Measurements from ENCODE around the gene PSMD3.
"Not testable (repeated sequence)": the region's sequence is repeated elsewhere in the genome, so short reads cannot be mapped to it uniquely, and the experiment has no call there.

Gene PSMD3

GRCh38 chr17:40001335-40001734 is 20.7 kb downstream of the PSMD3 start:
- H3K36me3 Mint-ChIP-seq, result peaks cover 23% of the 10 kb centered on the region
- not testable (repeated sequence) for H3K27me3 Mint-ChIP-seq, H3K4me1 Mint-ChIP-seq, ATAC-seq, H3K27ac Mint-ChIP-seq, H3K9me3 Mint-ChIP-seq, H3K4me3 Mint-ChIP-seq

DNA sequence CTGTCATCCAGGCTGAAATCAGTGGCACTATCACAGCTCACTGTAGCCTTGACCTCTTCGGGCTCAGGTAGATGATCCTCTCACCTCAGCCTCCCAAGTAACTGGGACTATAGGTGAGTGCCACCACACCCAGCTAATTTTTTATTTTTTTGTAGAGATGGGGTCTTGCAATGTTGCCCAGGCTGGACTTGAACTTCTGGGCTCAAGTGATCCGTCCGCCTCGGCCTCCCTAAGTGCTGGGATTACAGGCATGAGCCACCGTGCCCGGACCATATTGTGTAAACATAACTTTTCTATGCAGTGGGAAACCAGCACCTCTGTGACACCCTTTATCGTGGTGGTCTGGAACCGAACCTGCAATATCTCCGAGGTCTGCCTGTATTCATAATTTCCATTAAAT is 23.5 kb downstream of the PSMD3 start:
- Mint-ChIP-seq H3K9me3 (no peaks in the 10 kb centered on the region), H3K27ac (no peak overlapping the region), H3K27me3 (no peaks in the 10 kb centered on the region), H3K4me1 (no peaks in the 10 kb centered on the region), H3K4me3 (no peak overlapping the region), H3K36me3 (no peaks in the 10 kb centered on the region)
- no peak for ATAC-seq

DNA sequence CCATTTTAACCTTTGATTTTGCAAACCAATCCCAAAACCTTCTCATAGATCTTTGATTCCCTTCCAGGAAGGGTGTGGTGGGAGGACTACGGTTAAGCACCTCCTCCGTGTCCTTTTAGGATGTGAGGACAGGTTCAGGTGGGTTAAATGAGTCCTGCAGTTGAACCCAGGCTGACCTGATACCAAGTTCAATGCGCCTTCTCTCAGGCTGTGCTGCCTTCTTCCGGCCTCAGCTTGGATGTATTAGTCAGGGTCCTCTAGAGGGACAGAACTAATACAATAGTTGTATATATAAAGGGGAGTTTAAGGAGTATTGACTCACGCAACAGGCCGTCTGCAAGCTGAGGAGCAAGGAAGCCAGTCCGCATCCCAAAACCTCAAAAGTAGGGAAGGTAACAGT is 24.1 kb downstream of the PSMD3 start:
- Mint-ChIP-seq H3K27ac (no peak overlapping the region), H3K36me3 (no peaks in the 10 kb centered on the region), H3K4me1 (no peaks in the 10 kb centered on the region), H3K27me3 (no peaks in the 10 kb centered on the region), H3K9me3 (no peaks in the 10 kb centered on the region), H3K4me3 (no peak overlapping the region)
- ATAC-seq, result no peak

DNA sequence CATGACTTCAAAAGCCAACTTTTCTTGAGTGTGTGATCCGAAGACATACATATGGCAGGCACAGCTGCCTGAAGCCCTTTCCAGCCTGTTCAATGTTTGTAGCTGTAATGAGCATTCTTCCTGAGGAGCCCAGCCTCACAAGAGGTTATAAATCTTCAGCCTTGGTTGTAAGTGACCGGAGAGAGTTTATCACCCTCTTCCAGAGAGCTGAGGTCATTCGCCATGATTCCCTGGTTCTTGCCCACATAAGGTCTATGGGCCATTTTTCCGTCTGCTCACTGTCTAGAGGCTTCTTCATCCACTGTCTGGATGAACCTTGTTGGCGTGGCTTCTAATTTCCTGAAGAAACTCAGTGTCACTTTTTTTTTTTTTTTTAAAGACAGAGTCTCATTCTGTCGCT is 24.9 kb downstream of the PSMD3 start:
- ATAC-seq, result no peak
- Mint-ChIP-seq H3K4me3 (no peak overlapping the region), H3K36me3 (no peaks in the 10 kb centered on the region), H3K27me3 (no peaks in the 10 kb centered on the region), H3K9me3 (no peaks in the 10 kb centered on the region), H3K27ac (no peak overlapping the region), H3K4me1 (no peaks in the 10 kb centered on the region)

GRCh38 chr17:40010946-40011500 is 30.4 kb downstream of the PSMD3 start:
- H3K36me3 Mint-ChIP-seq, H3K4me1 Mint-ChIP-seq, H3K27ac Mint-ChIP-seq, H3K4me3 Mint-ChIP-seq, H3K9me3 Mint-ChIP-seq, ATAC-seq: not testable (repeated sequence)
- H3K27me3 Mint-ChIP-seq, result peaks cover 16% of the 10 kb centered on the region

GRCh38 chr17:40012017-40012647 is 31.5 kb downstream of the PSMD3 start:
- H3K27me3 Mint-ChIP-seq, result peaks cover 16% of the 10 kb centered on the region
- H3K9me3 Mint-ChIP-seq, H3K36me3 Mint-ChIP-seq, H3K27ac Mint-ChIP-seq, H3K4me1 Mint-ChIP-seq, ATAC-seq, H3K4me3 Mint-ChIP-seq: not testable (repeated sequence)

DNA sequence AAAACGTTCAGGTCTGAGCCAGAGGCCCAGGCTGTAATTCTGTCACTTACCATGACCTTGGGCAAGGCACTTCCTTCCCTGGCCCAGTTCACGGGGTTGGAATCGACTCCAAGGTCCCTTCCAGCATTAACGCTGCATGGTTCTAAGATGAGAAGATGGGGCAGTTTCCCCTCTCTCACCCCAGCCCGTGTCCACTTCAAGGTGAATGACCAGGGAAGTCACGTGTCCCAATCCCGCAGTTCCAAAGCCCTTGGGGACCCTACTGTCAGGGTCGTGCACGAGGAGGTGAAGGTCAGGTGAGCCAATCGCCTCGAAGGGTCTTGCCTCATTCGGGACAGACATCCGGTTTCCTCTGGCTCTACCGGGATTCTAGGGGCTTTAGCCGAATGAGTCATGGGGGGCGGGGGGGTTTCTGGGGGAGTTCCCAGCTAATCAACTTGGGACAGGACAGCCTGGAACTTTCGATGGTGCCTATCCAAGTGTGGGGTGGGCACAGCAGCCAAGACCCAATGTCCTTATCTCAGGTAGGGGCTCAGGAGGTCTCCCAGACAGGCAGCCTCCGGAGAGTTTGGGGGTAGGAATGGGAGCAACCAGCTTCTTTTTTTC is 33.9 kb downstream of the PSMD3 start:
- H3K27me3 Mint-ChIP-seq, result peaks cover 16% of the 10 kb centered on the region
- no peak overlapping the region for H3K27ac Mint-ChIP-seq
- ATAC-seq, result no peak
- H3K36me3 Mint-ChIP-seq, result peaks cover 14% of the 10 kb centered on the region
- H3K4me1 Mint-ChIP-seq, result peaks cover 8% of the 10 kb centered on the region
- no peak overlapping the region for H3K4me3 Mint-ChIP-seq
- no peaks in the 10 kb centered on the region for H3K9me3 Mint-ChIP-seq

DNA sequence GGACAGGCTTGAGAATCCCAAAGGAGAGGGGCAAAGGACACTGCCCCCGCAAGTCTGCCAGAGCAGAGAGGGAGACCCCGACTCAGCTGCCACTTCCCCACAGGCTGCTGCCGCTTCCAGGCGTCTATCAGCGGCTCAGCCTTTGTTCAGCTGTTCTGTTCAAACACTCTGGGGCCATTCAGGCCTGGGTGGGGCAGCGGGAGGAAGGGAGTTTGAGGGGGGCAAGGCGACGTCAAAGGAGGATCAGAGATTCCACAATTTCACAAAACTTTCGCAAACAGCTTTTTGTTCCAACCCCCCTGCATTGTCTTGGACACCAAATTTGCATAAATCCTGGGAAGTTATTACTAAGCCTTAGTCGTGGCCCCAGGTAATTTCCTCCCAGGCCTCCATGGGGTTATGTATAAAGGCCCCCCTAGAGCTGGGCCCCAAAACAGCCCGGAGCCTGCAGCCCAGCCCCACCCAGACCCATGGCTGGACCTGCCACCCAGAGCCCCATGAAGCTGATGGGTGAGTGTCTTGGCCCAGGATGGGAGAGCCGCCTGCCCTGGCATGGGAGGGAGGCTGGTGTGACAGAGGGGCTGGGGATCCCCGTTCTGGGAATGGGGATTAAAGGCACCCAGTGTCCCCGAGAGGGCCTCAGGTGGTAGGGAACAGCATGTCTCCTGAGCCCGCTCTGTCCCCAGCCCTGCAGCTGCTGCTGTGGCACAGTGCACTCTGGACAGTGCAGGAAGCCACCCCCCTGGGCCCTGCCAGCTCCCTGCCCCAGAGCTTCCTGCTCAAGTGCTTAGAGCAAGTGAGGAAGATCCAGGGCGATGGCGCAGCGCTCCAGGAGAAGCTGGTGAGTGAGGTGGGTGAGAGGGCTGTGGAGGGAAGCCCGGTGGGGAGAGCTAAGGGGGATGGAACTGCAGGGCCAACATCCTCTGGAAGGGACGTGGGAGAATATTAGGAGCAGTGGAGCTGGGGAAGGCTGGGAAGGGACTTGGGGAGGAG is 34.7 kb downstream of the PSMD3 start, which contains the start of gene CSF3:
CSF3 (plus strand) TSS at position 436 of the 993 bp plus-strand sequence; CDS start at position 471, 35 bp downstream.
- peaks cover 22% of the 10 kb centered on the region for H3K36me3 Mint-ChIP-seq
- peaks cover 8% of the 10 kb centered on the region for H3K4me1 Mint-ChIP-seq
- no peaks in the 10 kb centered on the region for H3K9me3 Mint-ChIP-seq
- no peak within 1 kb of the TSS for H3K4me3 Mint-ChIP-seq
- no peak for ATAC-seq
- no peak within 1 kb of the TSS for H3K27ac Mint-ChIP-seq
- H3K27me3 Mint-ChIP-seq, result peaks cover 16% of the 10 kb centered on the region

DNA sequence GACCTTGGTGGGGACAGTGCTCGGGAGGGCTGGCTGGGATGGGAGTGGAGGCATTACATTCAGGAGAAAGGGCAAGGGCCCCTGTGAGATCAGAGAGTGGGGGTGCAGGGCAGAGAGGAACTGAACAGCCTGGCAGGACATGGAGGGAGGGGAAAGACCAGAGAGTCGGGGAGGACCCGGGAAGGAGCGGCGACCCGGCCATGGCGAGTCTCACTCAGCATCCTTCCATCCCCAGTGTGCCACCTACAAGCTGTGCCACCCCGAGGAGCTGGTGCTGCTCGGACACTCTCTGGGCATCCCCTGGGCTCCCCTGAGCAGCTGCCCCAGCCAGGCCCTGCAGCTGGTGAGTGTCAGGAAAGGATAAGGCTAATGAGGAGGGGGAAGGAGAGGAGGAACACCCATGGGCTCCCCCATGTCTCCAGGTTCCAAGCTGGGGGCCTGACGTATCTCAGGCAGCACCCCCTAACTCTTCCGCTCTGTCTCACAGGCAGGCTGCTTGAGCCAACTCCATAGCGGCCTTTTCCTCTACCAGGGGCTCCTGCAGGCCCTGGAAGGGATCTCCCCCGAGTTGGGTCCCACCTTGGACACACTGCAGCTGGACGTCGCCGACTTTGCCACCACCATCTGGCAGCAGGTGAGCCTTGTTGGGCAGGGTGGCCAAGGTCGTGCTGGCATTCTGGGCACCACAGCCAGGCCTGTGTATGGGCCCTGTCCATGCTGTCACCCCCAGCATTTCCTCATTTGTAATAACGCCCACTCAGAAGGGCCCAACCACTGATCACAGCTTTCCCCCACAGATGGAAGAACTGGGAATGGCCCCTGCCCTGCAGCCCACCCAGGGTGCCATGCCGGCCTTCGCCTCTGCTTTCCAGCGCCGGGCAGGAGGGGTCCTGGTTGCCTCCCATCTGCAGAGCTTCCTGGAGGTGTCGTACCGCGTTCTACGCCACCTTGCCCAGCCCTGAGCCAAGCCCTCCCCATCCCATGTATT is 35.7 kb downstream of the PSMD3 start:
- H3K27ac Mint-ChIP-seq, result no peak overlapping the region
- no peak overlapping the region for H3K4me3 Mint-ChIP-seq
- H3K4me1 Mint-ChIP-seq, result peaks cover 8% of the 10 kb centered on the region
- no peak for ATAC-seq
- H3K36me3 Mint-ChIP-seq, result peaks cover 31% of the 10 kb centered on the region
- H3K9me3 Mint-ChIP-seq, result no peaks in the 10 kb centered on the region
- H3K27me3 Mint-ChIP-seq, result peaks cover 15% of the 10 kb centered on the region

DNA sequence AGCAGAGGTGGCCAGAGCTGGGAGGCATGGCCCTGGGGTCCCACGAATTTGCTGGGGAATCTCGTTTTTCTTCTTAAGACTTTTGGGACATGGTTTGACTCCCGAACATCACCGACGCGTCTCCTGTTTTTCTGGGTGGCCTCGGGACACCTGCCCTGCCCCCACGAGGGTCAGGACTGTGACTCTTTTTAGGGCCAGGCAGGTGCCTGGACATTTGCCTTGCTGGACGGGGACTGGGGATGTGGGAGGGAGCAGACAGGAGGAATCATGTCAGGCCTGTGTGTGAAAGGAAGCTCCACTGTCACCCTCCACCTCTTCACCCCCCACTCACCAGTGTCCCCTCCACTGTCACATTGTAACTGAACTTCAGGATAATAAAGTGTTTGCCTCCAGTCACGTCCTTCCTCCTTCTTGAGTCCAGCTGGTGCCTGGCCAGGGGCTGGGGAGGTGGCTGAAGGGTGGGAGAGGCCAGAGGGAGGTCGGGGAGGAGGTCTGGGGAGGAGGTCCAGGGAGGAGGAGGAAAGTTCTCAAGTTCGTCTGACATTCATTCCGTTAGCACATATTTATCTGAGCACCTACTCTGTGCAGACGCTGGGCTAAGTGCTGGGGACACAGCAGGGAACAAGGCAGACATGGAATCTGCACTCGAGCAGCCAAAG is 36.9 kb downstream of the PSMD3 start:
- peaks cover 8% of the 10 kb centered on the region for H3K4me1 Mint-ChIP-seq
- peaks cover 8% of the 10 kb centered on the region for H3K27me3 Mint-ChIP-seq
- H3K27ac Mint-ChIP-seq, result no peak overlapping the region
- H3K9me3 Mint-ChIP-seq, result no peaks in the 10 kb centered on the region
- no peak for ATAC-seq
- H3K4me3 Mint-ChIP-seq, result no peak overlapping the region
- peaks cover 43% of the 10 kb centered on the region for H3K36me3 Mint-ChIP-seq

DNA sequence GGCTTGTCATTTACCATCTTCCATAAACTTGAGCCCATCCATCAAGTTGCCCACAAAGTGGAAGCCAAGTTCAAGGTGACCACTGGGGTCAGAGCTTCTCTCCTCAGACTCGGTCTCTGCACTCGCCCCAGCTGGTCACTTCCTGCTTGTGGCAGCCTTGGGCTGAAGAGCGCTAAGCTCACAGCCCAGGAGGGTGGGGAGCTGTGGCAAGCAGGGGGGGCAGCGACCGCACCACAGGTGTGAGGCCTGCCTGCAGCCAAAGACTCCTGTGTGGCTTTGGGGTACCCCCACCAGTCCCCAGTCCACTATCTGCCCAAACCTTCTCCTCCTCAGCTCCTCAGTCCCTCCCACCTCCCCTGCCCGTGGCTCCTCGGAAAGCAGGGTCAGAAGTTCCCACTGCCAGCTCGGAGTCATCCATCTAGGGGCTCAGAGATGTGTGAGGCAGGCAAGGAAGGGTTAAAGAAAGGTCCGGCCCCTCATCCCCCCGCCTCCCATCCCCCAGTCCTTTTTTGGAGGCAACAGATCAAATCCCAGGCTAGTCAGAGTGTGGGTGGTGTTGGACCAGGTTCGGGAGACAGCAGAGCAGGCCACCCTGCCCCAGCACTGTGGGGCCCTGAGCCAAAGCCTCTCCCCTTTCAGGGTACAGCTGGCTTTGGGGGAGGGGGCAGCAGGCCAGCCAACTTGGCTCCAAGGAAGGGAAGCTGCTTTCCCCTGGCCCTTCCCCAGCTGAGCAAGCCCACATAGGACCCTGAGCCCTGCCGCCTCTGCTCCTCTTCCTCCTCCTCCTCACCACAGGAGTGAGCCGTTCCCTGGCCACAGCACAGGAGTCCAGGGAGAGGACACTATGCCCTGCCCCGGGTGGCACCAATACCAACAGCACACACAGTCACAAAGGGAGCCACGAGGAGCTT is 37.9 kb downstream of the PSMD3 start:
- Mint-ChIP-seq H3K36me3 (peaks cover 46% of the 10 kb centered on the region), H3K27ac (no peak overlapping the region), H3K4me1 (peaks cover 7% of the 10 kb centered on the region), H3K4me3 (no peak overlapping the region), H3K9me3 (no peaks in the 10 kb centered on the region), H3K27me3 (peaks cover 7% of the 10 kb centered on the region)
- no peak for ATAC-seq

- Mint-ChIP-seq H3K4me1 (no peaks in the 10 kb centered on the region), H3K9me3 (no peaks in the 10 kb centered on the region), H3K4me3 (no peak overlapping the region), H3K27ac (no peak overlapping the region), H3K36me3 (peaks cover 46% of the 10 kb centered on the region), H3K27me3 (no peaks in the 10 kb centered on the region)
- no peak for ATAC-seq
Measured at GRCh38 chr17:40019140-40019991, 38.8 kb downstream of the PSMD3 start.

All from stimulated activated memory B cell treated with anti-CD40 and anti-IgM and Interleukin-4, amounts not matched to agents 10 μg/mL and 1 μg/mL and 100 μg/mL, for 72 hours (primary cell).